Neuronal stem cell (in vitro differentiated cells): ENCODE results near the gene TDRD9. TPM values are rescaled to one million over a fixed set of nuclear protein-coding genes. Genes with fewer than 3 reads are reported as not detected.

Source experiments
- small RNA-seq: library from polyadenylated mRNA; stranded (forward); fragments of <200 nt; extraction: miRNeasy Mini kit (QIAGEN cat#:217004); gene quantifications from one replicate; pipeline ENCODE3, GENCODE V24; 2013; ENCODE audit not compliant: insufficient read depth

Gene TDRD9

Small RNA genes within 50 kb of the gene (small RNA-seq; reads per million reads assigned to genes)
- gene RN7SL634P: not detected
